Mesendoderm (in vitro differentiated cells): ENCODE measurements around the gene MACROD2.

Experiments used
- DNase-seq: peaks from one replicate; pipeline ENCODE4 v3.0.0; 2013
- H2AK5ac ChIP-seq: 2 replicates; pipeline ENCODE4 v1.6.1; 2013; ENCODE audit warnings: low read length, inconsistent platforms
- H2BK120ac ChIP-seq: 2 replicates; pipeline ENCODE4 v1.6.1; 2013; ENCODE audit warnings: low read depth, mild to moderate bottlenecking, low read length, moderate library complexity, mixed read lengths
- H2BK15ac ChIP-seq: replicated peaks from 2 replicates; pipeline ENCODE4 v1.6.1; 2013; ENCODE audit warnings: low read depth, mild to moderate bottlenecking, moderate library complexity
- H2BK5ac ChIP-seq: 2 replicates; pipeline ENCODE4 v1.6.1; 2013; ENCODE audit warnings: low read length, inconsistent platforms
- H3K18ac ChIP-seq: 2 replicates; pipeline ENCODE4 v1.6.1; 2013; ENCODE audit warnings: mild to moderate bottlenecking, low read length, mixed read lengths
- H3K23ac ChIP-seq: one replicate; pipeline ENCODE4 v1.6.1; 2013; ENCODE audit warnings: low read length
- H3K27ac ChIP-seq: 2 replicates; pipeline ENCODE4 v1.5.1; 2013; ENCODE audit warnings: low read depth, mild to moderate bottlenecking, inconsistent platforms, low read length, moderate library complexity
- H3K27me3 ChIP-seq: 2 replicates; pipeline ENCODE4 v1.6.1; 2013; ENCODE audit warnings: low read length, control low read depth, mild to moderate bottlenecking, inconsistent platforms; ENCODE audit not compliant: insufficient read depth, poor library complexity
- H3K36me3 ChIP-seq: 2 replicates; pipeline ENCODE4 v1.6.1; 2013; ENCODE audit warnings: low read length, inconsistent platforms; ENCODE audit not compliant: control insufficient read depth, insufficient read depth
- H3K4ac ChIP-seq: one replicate; pipeline ENCODE4 v1.6.1; 2013; ENCODE audit warnings: low read depth, mild to moderate bottlenecking, low read length, moderate library complexity
- H3K4me1 ChIP-seq: 2 replicates; pipeline ENCODE4 v1.6.1; 2013; ENCODE audit warnings: low read depth, low read length, inconsistent platforms; ENCODE audit not compliant: control insufficient read depth
- H3K4me2 ChIP-seq: 2 replicates; pipeline ENCODE4 v1.6.1; 2013; ENCODE audit warnings: low read length
- H3K4me3 ChIP-seq: 2 replicates; pipeline ENCODE4 v1.5.1; 2013; ENCODE audit warnings: mild to moderate bottlenecking, low read length
- H3K56ac ChIP-seq: one replicate; pipeline ENCODE4 v1.6.1; 2013; ENCODE audit warnings: low read length
- H3K79me1 ChIP-seq: 2 replicates; pipeline ENCODE4 v1.6.1; 2013; ENCODE audit warnings: low read length, inconsistent platforms
- H3K79me2 ChIP-seq: 2 replicates; pipeline ENCODE4 v1.6.1; 2013; ENCODE audit warnings: mild to moderate bottlenecking, low read length; ENCODE audit not compliant: control insufficient read depth, insufficient read depth
- H3K9ac ChIP-seq: 2 replicates; pipeline ENCODE4 v1.6.1; 2013; ENCODE audit warnings: low read length, inconsistent platforms
- H4K5ac ChIP-seq: one replicate; pipeline ENCODE4 v1.6.1; 2013; ENCODE audit warnings: low read length
- H4K8ac ChIP-seq: one replicate; pipeline ENCODE4 v1.6.1; 2013; ENCODE audit warnings: low read depth, mild to moderate bottlenecking, control low read depth, low read length, moderate library complexity
- WGBS: extraction: QIAGEN DNeasy Blood & Tissue Kit; methylation state at CpG from one replicate; pipeline ENCODE4 v1.1.7; 2013; ENCODE audit warnings: low lambda C conversion rate, missing lambda C conversion rate; ENCODE audit not compliant: insufficient coverage; ENCODE audit errors: extremely low coverage; 5-methylcytosine and 5-hydroxymethylcytosine counted together

The MACROD2 gene

GRCh38 chr20:15056246-15056645 is 1060.9 kb downstream of the MACROD2 start:
- no peaks in the 10 kb centered on the region for H3K79me1 ChIP-seq
- no peak overlapping the region for H3K9ac ChIP-seq
- H3K4me3 ChIP-seq, result no peak overlapping the region
- no peak for DNase-seq
- H3K56ac ChIP-seq, result no peak overlapping the region
- H4K5ac ChIP-seq, result no peak overlapping the region
- no peak overlapping the region for H2AK5ac ChIP-seq
- H3K4me2 ChIP-seq, result no peak overlapping the region
- H3K79me2 ChIP-seq, result no peaks in the 10 kb centered on the region
- H2BK5ac ChIP-seq, result no peak overlapping the region
- no peak overlapping the region for H2BK120ac ChIP-seq
- no peak overlapping the region for H4K8ac ChIP-seq
- no peaks in the 10 kb centered on the region for H3K36me3 ChIP-seq
- H3K18ac ChIP-seq, result no peak overlapping the region
- no CpG with 5 or more reads among the region's 5 CpGs for WGBS
- H3K23ac ChIP-seq, result no peak overlapping the region
- no peak overlapping the region for H3K4ac ChIP-seq
- no peaks in the 10 kb centered on the region for H3K27me3 ChIP-seq
- no peak overlapping the region for H2BK15ac ChIP-seq
- no peaks in the 10 kb centered on the region for H3K4me1 ChIP-seq
- H3K27ac ChIP-seq, result no peak overlapping the region

GRCh38 chr20:15058841-15059240 is 1063.5 kb downstream of the MACROD2 start:
- H3K4ac ChIP-seq, result no peak overlapping the region
- H3K23ac ChIP-seq, result no peak overlapping the region
- no peak overlapping the region for H2BK120ac ChIP-seq

GRCh38 chr20:15059438-15059837 is 1064.1 kb downstream of the MACROD2 start:
- Histone ChIP-seq H2AK5ac (no peak overlapping the region), H2BK15ac (no peak overlapping the region), H3K4me3 (no peak overlapping the region), H3K4me1 (no peaks in the 10 kb centered on the region), H3K27ac (no peak overlapping the region), H3K23ac (no peak overlapping the region), H3K56ac (no peak overlapping the region), H2BK5ac (no peak overlapping the region), H3K9ac (no peak overlapping the region), H3K4me2 (no peak overlapping the region), H3K4ac (no peak overlapping the region), H3K18ac (no peak overlapping the region), H3K79me1 (no peaks in the 10 kb centered on the region), H3K27me3 (no peaks in the 10 kb centered on the region), H3K36me3 (no peaks in the 10 kb centered on the region), H4K8ac (no peak overlapping the region), H3K79me2 (no peaks in the 10 kb centered on the region), H4K5ac (no peak overlapping the region), H2BK120ac (no peak overlapping the region)
- DNase-seq, result no peak

More at GRCh38 chr20:15058841-15059240, 1063.5 kb downstream of the MACROD2 start:
- H3K4me2 ChIP-seq, result no peak overlapping the region
- H3K9ac ChIP-seq, result no peak overlapping the region
- H4K8ac ChIP-seq, result no peak overlapping the region
- H2BK15ac ChIP-seq, result no peak overlapping the region
- H3K56ac ChIP-seq, result no peak overlapping the region
- no peak overlapping the region for H3K27ac ChIP-seq
- H3K4me1 ChIP-seq, result no peaks in the 10 kb centered on the region
- H3K79me2 ChIP-seq, result no peaks in the 10 kb centered on the region
- H4K5ac ChIP-seq, result no peak overlapping the region
- no peaks in the 10 kb centered on the region for H3K36me3 ChIP-seq
- no peak overlapping the region for H2AK5ac ChIP-seq
- WGBS, result no CpG with 5 or more reads among the region's 3 CpGs
- no peak for DNase-seq
- no peaks in the 10 kb centered on the region for H3K27me3 ChIP-seq
- H3K79me1 ChIP-seq, result no peaks in the 10 kb centered on the region
- H3K18ac ChIP-seq, result no peak overlapping the region
- no peak overlapping the region for H3K4me3 ChIP-seq
- no peak overlapping the region for H2BK5ac ChIP-seq

- H3K4me3 ChIP-seq, result no peak overlapping the region
Observed at GRCh38 chr20:15060265-15061060, 1065.1 kb downstream of the MACROD2 start.

GRCh38 chr20:15061061-15061430 is 1065.7 kb downstream of the MACROD2 start:
- no CpG with 5 or more reads among the region's 2 CpGs for WGBS
- H2AK5ac ChIP-seq, result no peak overlapping the region
- no peak overlapping the region for H2BK120ac ChIP-seq

More at GRCh38 chr20:15060265-15061060, 1065.1 kb downstream of the MACROD2 start:
- H2BK120ac ChIP-seq, result no peak overlapping the region
- no peak overlapping the region for H3K4me2 ChIP-seq
- H3K56ac ChIP-seq, result no peak overlapping the region
- H3K27me3 ChIP-seq, result no peaks in the 10 kb centered on the region
- peak overlapping the region; percentile 6 for H3K18ac ChIP-seq
- H3K79me2 ChIP-seq, result no peaks in the 10 kb centered on the region
- no peak overlapping the region for H2BK15ac ChIP-seq
- no CpG with 5 or more reads among the region's 8 CpGs for WGBS
- H3K36me3 ChIP-seq, result no peaks in the 10 kb centered on the region
- no peaks in the 10 kb centered on the region for H3K4me1 ChIP-seq
- H3K4ac ChIP-seq, result no peak overlapping the region
- H4K5ac ChIP-seq, result no peak overlapping the region
- H3K27ac ChIP-seq, result no peak overlapping the region
- no peak overlapping the region for H3K9ac ChIP-seq
- H3K79me1 ChIP-seq, result no peaks in the 10 kb centered on the region
- no peak overlapping the region for H4K8ac ChIP-seq
- H3K23ac ChIP-seq, result no peak overlapping the region
- H2AK5ac ChIP-seq, result no peak overlapping the region
- DNase-seq, result no peak
- H2BK5ac ChIP-seq, result no peak overlapping the region

GRCh38 chr20:15061955-15062354 is 1066.6 kb downstream of the MACROD2 start:
- Histone ChIP-seq H3K9ac (no peak overlapping the region), H4K5ac (no peak overlapping the region), H3K18ac (no peak overlapping the region), H2BK5ac (no peak overlapping the region), H3K79me1 (no peaks in the 10 kb centered on the region), H2BK120ac (no peak overlapping the region), H3K4me3 (no peak overlapping the region), H3K79me2 (no peaks in the 10 kb centered on the region), H3K4me1 (no peaks in the 10 kb centered on the region), H3K56ac (no peak overlapping the region), H3K27ac (no peak overlapping the region), H2AK5ac (no peak overlapping the region), H3K23ac (no peak overlapping the region), H3K4ac (no peak overlapping the region), H2BK15ac (no peak overlapping the region), H4K8ac (no peak overlapping the region), H3K27me3 (no peaks in the 10 kb centered on the region), H3K4me2 (no peak overlapping the region), H3K36me3 (no peaks in the 10 kb centered on the region)
- DNase-seq, result peak; percentile 65
- WGBS, result no CpG with 5 or more reads among the region's 1 CpG

More at GRCh38 chr20:15061061-15061430, 1065.7 kb downstream of the MACROD2 start:
- H3K36me3 ChIP-seq, result no peaks in the 10 kb centered on the region
- H3K4me3 ChIP-seq, result no peak overlapping the region
- no peak overlapping the region for H3K27ac ChIP-seq
- H3K9ac ChIP-seq, result no peak overlapping the region
- H3K4me1 ChIP-seq, result no peaks in the 10 kb centered on the region
- no peaks in the 10 kb centered on the region for H3K79me1 ChIP-seq
- H4K8ac ChIP-seq, result no peak overlapping the region
- H3K23ac ChIP-seq, result no peak overlapping the region
- no peak overlapping the region for H4K5ac ChIP-seq
- no peaks in the 10 kb centered on the region for H3K27me3 ChIP-seq
- no peak overlapping the region for H3K18ac ChIP-seq
- no peak overlapping the region for H3K4ac ChIP-seq
- no peaks in the 10 kb centered on the region for H3K79me2 ChIP-seq
- no peak overlapping the region for H3K56ac ChIP-seq
- H3K4me2 ChIP-seq, result no peak overlapping the region
- no peak overlapping the region for H2BK5ac ChIP-seq
- no peak for DNase-seq
- no peak overlapping the region for H2BK15ac ChIP-seq
